CD4-positive, alpha-beta T cell (primary cell): ENCODE measurements around the gene TRERF1. TPM values are rescaled to one million over a fixed set of nuclear protein-coding genes. Genes with fewer than 3 reads are reported as not detected.

Source experiments
- ATAC-seq: fragments of 200-7000 bp; cut with Tn5 transposase; one replicate; pipeline ENCODE4 v1.10.0; 2022; ENCODE audit warnings: mild to moderate bottlenecking; ENCODE audit not compliant: poor library complexity
- CTCF ChIA-PET: fragments of 350-600 bp; sonication (Branson Sonifier 250); formaldehyde crosslinking; loops from one replicate; lab custom pipeline; 2021; ENCODE audit warnings: antibody characterized with exemption, inconsistent platforms; lab: Charles Lee
- POLR2A ChIA-PET: fragments of 350-600 bp; sonication (Branson Sonifier 250); formaldehyde crosslinking; loops from one replicate; lab custom pipeline; 2021; ENCODE audit warnings: antibody characterized with exemption, inconsistent platforms; lab: Charles Lee
- DNase-seq, 14 experiments: peaks; one replicate each; pipeline ENCODE4 v3.0.0-alpha.2; 2013 to 2020; ENCODE audit warnings: mixed read lengths in 2 of 14
- H3K27ac ChIP-seq, 2 donors: one replicate each; pipeline versions ENCODE4 v1.5.1 to v1.7.0; 2013; ENCODE audit warnings: low read length in 2 of 2, low read depth in 1 of 2, mild to moderate bottlenecking in 1 of 2
- H3K27me3 ChIP-seq, 2 experiments: 1 replicate in 1 of 2; 2 replicates in 1 of 2; pipeline versions ENCODE4 v1.6.1 to v1.7.0; 2013; ENCODE audit warnings: low read length in 2 of 2, control low read depth in 1 of 2, mild to moderate bottlenecking in 1 of 2, moderate library complexity in 1 of 2; ENCODE audit not compliant: insufficient read depth in 2 of 2, control insufficient read depth in 1 of 2
- H3K36me3 ChIP-seq: one replicate; pipeline ENCODE4 v1.6.1; 2013; ENCODE audit warnings: low read length, control low read depth; ENCODE audit not compliant: insufficient read depth
- H3K4me1 ChIP-seq: one replicate; pipeline ENCODE4 v1.6.1; 2013; ENCODE audit warnings: low read length, control low read depth; ENCODE audit not compliant: insufficient read depth
- H3K4me3 ChIP-seq: one replicate; pipeline ENCODE4 v1.5.1; 2013; ENCODE audit warnings: mild to moderate bottlenecking, low read length, moderate library complexity
- H3K9me3 ChIP-seq, 2 experiments: 1 replicate in 1 of 2; 2 replicates in 1 of 2; pipeline versions ENCODE4 v1.6.1 to v1.7.0; 2013; ENCODE audit warnings: low read length in 2 of 2, mild to moderate bottlenecking in 2 of 2, control low read depth in 1 of 2, moderate library complexity in 1 of 2; ENCODE audit not compliant: control insufficient read depth in 1 of 2, insufficient read depth in 1 of 2
- H3K27ac Mint-ChIP-seq: one replicate; pipeline ENCODE4 v1.8.0; 2020; ENCODE audit warnings: mixed read lengths
- H3K27me3 Mint-ChIP-seq: one replicate; pipeline ENCODE4 v1.8.0; 2021; ENCODE audit warnings: mixed read lengths
- H3K36me3 Mint-ChIP-seq: one replicate; pipeline ENCODE4 v1.8.0; 2021; ENCODE audit warnings: low read depth, mixed read lengths
- H3K4me1 Mint-ChIP-seq: one replicate; pipeline ENCODE4 v1.8.0; 2021; ENCODE audit warnings: low read depth, mixed read lengths
- H3K4me3 Mint-ChIP-seq: one replicate; pipeline ENCODE4 v1.8.0; 2020; ENCODE audit warnings: mild to moderate bottlenecking, mixed read lengths
- H3K9me3 Mint-ChIP-seq: one replicate; pipeline ENCODE4 v1.8.0; 2020; ENCODE audit warnings: mixed read lengths
- CTCF ChIP-seq: fragments of 200-600 bp; IDR thresholded peaks from one replicate; pipeline ENCODE4 v1.8.0; 2022; ENCODE audit warnings: antibody characterized with exemption, mild to moderate bottlenecking
- intact Hi-C, 2 experiments: fragments of 100-400 bp; cut with DNase I in 1 of 2; cut with micrococcal nuclease in 1 of 2; formaldehyde crosslinking; loops; one replicate each; pipeline versions ENCODE4 v1.15.1 to v1.9.0; 2023 to 2025; cut with DNase I, micrococcal nuclease
- total RNA-seq, 174 experiments: library from RNA in 2 of 174; stranded (reverse) in 2 of 174; gene quantifications; one replicate each; pipeline ENCODE4 v1.2.3 and lab custom pipeline; 2021 to 2026

Gene TRERF1
- total RNA-seq, 2 experiments from 2014 or later: 31.0 to 31.7 TPM

GRCh38 chr6:42243046-42243445 lies 208.7 kb downstream of the TRERF1 start:
- ChIA-PET POLR2A (no interaction called here), CTCF (no interaction called here)
- Histone ChIP-seq H3K4me1 (no peaks in the 10 kb centered on the region), H3K27ac (no peak overlapping the region), H3K9me3 (no peaks in the 10 kb centered on the region), H3K36me3 (peaks cover 66% of the 10 kb centered on the region), H3K4me3 (no peak overlapping the region), H3K27me3 (no peaks in the 10 kb centered on the region)
- H3K4me1 Mint-ChIP-seq: no peaks in the 10 kb centered on the region
- DNase-seq: no peak
- H3K36me3 Mint-ChIP-seq: peaks cover 88% of the 10 kb centered on the region
- no peak overlapping the region for H3K4me3 Mint-ChIP-seq
- no peak overlapping the region for H3K27ac Mint-ChIP-seq
- H3K27me3 Mint-ChIP-seq: no peaks in the 10 kb centered on the region
- no peaks in the 10 kb centered on the region for H3K9me3 Mint-ChIP-seq
- no peak for TF ChIP-seq CTCF
- intact Hi-C loops: no loop called here
- ATAC-seq: no peak

- Mint-ChIP-seq H3K36me3 (peaks cover 90% of the 10 kb centered on the region), H3K9me3 (no peaks in the 10 kb centered on the region), H3K4me3 (no peak overlapping the region), H3K27me3 (no peaks in the 10 kb centered on the region), H3K4me1 (no peaks in the 10 kb centered on the region), H3K27ac (no peak overlapping the region)
- no peak for TF ChIP-seq CTCF
- Histone ChIP-seq H3K4me3 (no peak overlapping the region), H3K36me3 (peaks cover 73% of the 10 kb centered on the region), H3K27ac (no peak overlapping the region), H3K27me3 (no peaks in the 10 kb centered on the region), H3K9me3 (no peaks in the 10 kb centered on the region), H3K4me1 (no peaks in the 10 kb centered on the region)
- POLR2A ChIA-PET: no interaction called here
- ATAC-seq (no peak), DNase-seq (no peak)
- intact Hi-C loops: no loop called here
- CTCF ChIA-PET: no interaction called here
Observed at GRCh38 chr6:42241915-42242314, 209.8 kb downstream of the TRERF1 start.

GRCh38 chr6:42239736-42240375 lies 211.9 kb downstream of the TRERF1 start:
- peaks cover 92% of the 10 kb centered on the region for H3K36me3 Mint-ChIP-seq
- no peak overlapping the region for H3K27ac Mint-ChIP-seq
- CTCF ChIA-PET: no interaction called here

More at GRCh38 chr6:42239736-42240375, 211.9 kb downstream of the TRERF1 start:
- no peaks in the 10 kb centered on the region for H3K4me1 Mint-ChIP-seq
- no peaks in the 10 kb centered on the region for H3K9me3 Mint-ChIP-seq
- no peaks in the 10 kb centered on the region for H3K9me3 ChIP-seq
- peaks cover 77% of the 10 kb centered on the region for H3K36me3 ChIP-seq
- TF ChIP-seq CTCF: no peak
- H3K4me1 ChIP-seq: no peaks in the 10 kb centered on the region
- no peak for DNase-seq
- ATAC-seq: no peak
- no peaks in the 10 kb centered on the region for H3K27me3 Mint-ChIP-seq
- no peak overlapping the region for H3K4me3 Mint-ChIP-seq
- intact Hi-C loops: no loop called here
- no peak overlapping the region for H3K27ac ChIP-seq
- POLR2A ChIA-PET: no interaction called here
- H3K4me3 ChIP-seq: no peak overlapping the region
- H3K27me3 ChIP-seq: no peaks in the 10 kb centered on the region
